IMR-90 (cell line): ENCODE data around the gene EIF4EBP2.
A peak's percentile ranks its signal among the peaks of the same experiment; 100 is the strongest.

Source experiments
- BHLHE40 ChIP-seq: fragments of 150-350 bp; IDR thresholded peaks from 2 replicates; pipeline ENCODE4 v1.6.1; 2016; ENCODE audit warnings: mild to moderate bottlenecking, low read depth, low read length
- CEBPB ChIP-seq: IDR thresholded peaks from 2 replicates; pipeline ENCODE4 v1.6.1; 2012; ENCODE audit warnings: low read depth, low read length, improper control_type of control experiment
- MAFK ChIP-seq: IDR thresholded peaks from 2 replicates; pipeline ENCODE4 v1.6.1; 2012; ENCODE audit warnings: low read depth, low read length, improper control_type of control experiment
- MAZ ChIP-seq: IDR thresholded peaks from 2 replicates; pipeline ENCODE4 v1.6.1; 2012; ENCODE audit warnings: low read depth, mild to moderate bottlenecking, low read length, improper control_type of control experiment, moderate library complexity, borderline replicate concordance
- MXI1 ChIP-seq: IDR thresholded peaks from 2 replicates; pipeline ENCODE4 v1.6.1; 2012; ENCODE audit warnings: low read depth, mild to moderate bottlenecking, low read length, moderate library complexity, borderline replicate concordance
- POLR2A ChIP-seq: IDR thresholded peaks from 2 replicates; pipeline ENCODE4 v1.6.1; 2012; ENCODE audit warnings: mild to moderate bottlenecking, low read depth, low read length
- RAD21 ChIP-seq: IDR thresholded peaks from 2 replicates; pipeline ENCODE4 v1.6.1; 2012; ENCODE audit warnings: low read length, improper control_type of control experiment
- RCOR1 ChIP-seq: IDR thresholded peaks from 2 replicates; pipeline ENCODE4 v1.6.1; 2012; ENCODE audit warnings: mild to moderate bottlenecking, low read length, improper control_type of control experiment; ENCODE audit not compliant: insufficient replicate concordance
- RFX5 ChIP-seq: IDR thresholded peaks from 2 replicates; pipeline ENCODE4 v1.8.0; 2012; ENCODE audit warnings: low read depth, mild to moderate bottlenecking, low read length, moderate library complexity
- SMC3 ChIP-seq: fragments of 150-350 bp; IDR thresholded peaks from 2 replicates; pipeline ENCODE4 v1.6.1; 2016; ENCODE audit warnings: low read depth, mild to moderate bottlenecking, antibody characterized with exemption, low read length, moderate library complexity
- TF ChIP-seq, protein P1 (sequence below): conservative IDR thresholded peaks from 2 replicates; pipeline ENCODE4 v1.5.1; 2012; ENCODE audit warnings: mild to moderate bottlenecking, low read depth, low read length, improper control_type of control experiment

DNA sequence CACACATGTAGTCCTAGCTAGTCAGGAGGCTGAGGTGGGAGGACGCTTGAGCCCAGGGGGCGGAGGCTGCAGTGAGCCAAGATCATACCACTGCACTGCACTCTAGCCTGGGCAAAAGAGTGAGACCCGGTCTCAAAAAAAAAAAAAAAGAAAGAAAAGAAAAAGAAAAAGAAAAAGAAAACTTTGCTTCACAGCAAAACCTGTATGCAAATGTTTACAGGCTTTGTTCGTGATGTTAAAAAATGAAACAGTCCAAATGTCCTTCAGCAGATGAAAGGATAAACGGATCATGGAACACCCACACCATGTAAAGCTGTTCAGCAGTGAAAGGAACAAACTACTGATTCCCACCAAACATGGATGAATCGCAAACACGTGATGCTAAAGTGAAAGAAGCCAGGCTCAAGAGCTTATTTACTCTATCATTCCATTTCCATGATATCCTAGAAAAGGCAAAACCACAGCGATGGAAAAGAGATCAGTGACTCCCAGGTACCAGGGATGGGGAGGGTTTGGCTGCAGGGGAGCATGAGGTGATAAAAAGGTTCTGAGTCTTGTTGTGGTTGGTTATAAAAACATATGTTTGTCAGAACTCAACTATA is 36.6 kb upstream of the EIF4EBP2 start:
- TF ChIP-seq RAD21, result no peak
- TF ChIP-seq, protein P1, sequence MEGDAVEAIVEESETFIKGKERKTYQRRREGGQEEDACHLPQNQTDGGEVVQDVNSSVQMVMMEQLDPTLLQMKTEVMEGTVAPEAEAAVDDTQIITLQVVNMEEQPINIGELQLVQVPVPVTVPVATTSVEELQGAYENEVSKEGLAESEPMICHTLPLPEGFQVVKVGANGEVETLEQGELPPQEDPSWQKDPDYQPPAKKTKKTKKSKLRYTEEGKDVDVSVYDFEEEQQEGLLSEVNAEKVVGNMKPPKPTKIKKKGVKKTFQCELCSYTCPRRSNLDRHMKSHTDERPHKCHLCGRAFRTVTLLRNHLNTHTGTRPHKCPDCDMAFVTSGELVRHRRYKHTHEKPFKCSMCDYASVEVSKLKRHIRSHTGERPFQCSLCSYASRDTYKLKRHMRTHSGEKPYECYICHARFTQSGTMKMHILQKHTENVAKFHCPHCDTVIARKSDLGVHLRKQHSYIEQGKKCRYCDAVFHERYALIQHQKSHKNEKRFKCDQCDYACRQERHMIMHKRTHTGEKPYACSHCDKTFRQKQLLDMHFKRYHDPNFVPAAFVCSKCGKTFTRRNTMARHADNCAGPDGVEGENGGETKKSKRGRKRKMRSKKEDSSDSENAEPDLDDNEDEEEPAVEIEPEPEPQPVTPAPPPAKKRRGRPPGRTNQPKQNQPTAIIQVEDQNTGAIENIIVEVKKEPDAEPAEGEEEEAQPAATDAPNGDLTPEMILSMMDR, result no peak
- TF ChIP-seq MAZ, result peak; percentile 42; the same call in 1 of the 2 replicates
- TF ChIP-seq RFX5, result no peak
- peak; percentile 87 for TF ChIP-seq BHLHE40
- no peak for TF ChIP-seq POLR2A
- no peak for TF ChIP-seq RCOR1
- no peak for TF ChIP-seq SMC3
- TF ChIP-seq MAFK, result no peak
- TF ChIP-seq CEBPB, result no peak
- 0 out of 2 replicates have a peak, but pooled peaks have one; percentile 21 for TF ChIP-seq MXI1
